Breast epithelium (tissue), 4 donors: ENCODE data around the gene TNPO1. TPM values are rescaled to one million over a fixed set of nuclear protein-coding genes. Genes with fewer than 3 reads are reported as not detected.

ENCODE experiments used
- DNase-seq, 2 donors: peaks; one replicate each; pipeline ENCODE4 v3.0.0-alpha.2; 2019; ENCODE audit warnings: low spot score in 2 of 2
- H3K27ac ChIP-seq, 2 donors: fragments of 200-600 bp; sonication (generic) in 1 of 2; one replicate each; pipeline ENCODE4 v1.5.1; 2016 to 2019; ENCODE audit warnings: mild to moderate bottlenecking in 1 of 2
- H3K27me3 ChIP-seq, 2 donors: fragments of 200-600 bp; sonication (generic) in 1 of 2; one replicate each; pipeline versions ENCODE4 v1.5.1 to v1.6.0; 2017 to 2019; ENCODE audit warnings: control low read depth in 1 of 2, mild to moderate bottlenecking in 1 of 2
- H3K36me3 ChIP-seq: fragments of 200-600 bp; one replicate; pipeline ENCODE4 v1.5.1; 2019
- H3K4me1 ChIP-seq, 2 donors: fragments of 200-600 bp; sonication (generic); one replicate each; pipeline ENCODE4 v1.5.1; 2016 to 2019; ENCODE audit warnings: control low read depth in 1 of 2
- H3K4me3 ChIP-seq, 3 donors: fragments of 200-600 bp; sonication (generic); 1 replicate in 2 of 3; 2 replicates in 1 of 3; pipeline ENCODE4 v1.5.1; 2016 to 2019; ENCODE audit warnings: mild to moderate bottlenecking in 3 of 3, moderate library complexity in 2 of 3
- H3K9me3 ChIP-seq, 2 donors: fragments of 200-600 bp; sonication (generic) in 1 of 2; one replicate each; pipeline ENCODE4 v1.5.1; 2016 to 2019; ENCODE audit warnings: control low read depth in 1 of 2
- POLR2A ChIP-seq: fragments of 450-650 bp; IDR thresholded peaks from one replicate; pipeline ENCODE4 v1.6.1; 2016; ENCODE audit warnings: antibody characterized with exemption, mild to moderate bottlenecking, moderate library complexity
- POLR2AphosphoS5 ChIP-seq, 3 donors: sonication (generic); formaldehyde crosslinking; IDR thresholded peaks; one replicate each; pipeline ENCODE4 v1.6.1; 2017; ENCODE audit warnings: antibody characterized with exemption in 3 of 3
- intact Hi-C: fragments of 100-400 bp; cut with DNase I; formaldehyde crosslinking; loops from one replicate; pipeline ENCODE4 v1.15.1; 2023; ENCODE audit warnings: low total_unique reads
- total RNA-seq, 3 donors: library from RNA; depleted of rRNA; stranded (reverse); fragments of >200 nt; gene quantifications; one replicate each; pipeline ENCODE4 v1.1.0, GENCODE V29; 2016
- TF ChIP-seq, protein P1 (sequence below), 3 donors: fragments of 450-650 bp; IDR thresholded peaks; one replicate each; pipeline ENCODE4 v1.5.1; 2016 to 2017; ENCODE audit warnings: antibody characterized with exemption in 3 of 3, mild to moderate bottlenecking in 3 of 3, moderate library complexity in 3 of 3

TNPO1 gene
- total RNA-seq, 3 donors from 2014 or later, result 87.5 to 105 (median 87.8) TPM

DNA sequence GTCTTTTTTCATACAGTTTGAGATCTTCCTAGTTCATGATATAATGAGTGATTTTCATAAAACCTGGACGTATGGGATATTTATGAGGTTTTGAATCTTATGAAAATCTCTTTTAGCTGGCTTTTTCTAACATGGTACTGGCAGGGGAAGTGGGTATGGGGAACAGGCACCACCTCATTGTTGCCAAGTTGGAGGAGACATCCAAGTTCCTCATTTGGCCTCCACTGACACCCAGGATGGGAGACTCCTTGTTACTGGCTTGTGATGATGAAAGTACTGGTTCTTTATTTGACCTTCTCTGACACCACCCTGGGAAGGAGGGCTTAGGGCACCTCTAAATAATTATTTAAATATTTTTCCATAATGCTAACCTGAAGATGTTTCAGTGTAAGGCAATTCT lies 4.0 kb upstream of the TNPO1 start:
- H3K4me3 ChIP-seq, result no peak overlapping the region
- no peaks in the 10 kb centered on the region for H3K27me3 ChIP-seq
- intact Hi-C loops, result no loop called here
- DNase-seq, result no peak
- H3K27ac ChIP-seq, result no peak overlapping the region
- no peaks in the 10 kb centered on the region for H3K4me1 ChIP-seq
- TF ChIP-seq POLR2A, result no peak
- TF ChIP-seq, protein P1, sequence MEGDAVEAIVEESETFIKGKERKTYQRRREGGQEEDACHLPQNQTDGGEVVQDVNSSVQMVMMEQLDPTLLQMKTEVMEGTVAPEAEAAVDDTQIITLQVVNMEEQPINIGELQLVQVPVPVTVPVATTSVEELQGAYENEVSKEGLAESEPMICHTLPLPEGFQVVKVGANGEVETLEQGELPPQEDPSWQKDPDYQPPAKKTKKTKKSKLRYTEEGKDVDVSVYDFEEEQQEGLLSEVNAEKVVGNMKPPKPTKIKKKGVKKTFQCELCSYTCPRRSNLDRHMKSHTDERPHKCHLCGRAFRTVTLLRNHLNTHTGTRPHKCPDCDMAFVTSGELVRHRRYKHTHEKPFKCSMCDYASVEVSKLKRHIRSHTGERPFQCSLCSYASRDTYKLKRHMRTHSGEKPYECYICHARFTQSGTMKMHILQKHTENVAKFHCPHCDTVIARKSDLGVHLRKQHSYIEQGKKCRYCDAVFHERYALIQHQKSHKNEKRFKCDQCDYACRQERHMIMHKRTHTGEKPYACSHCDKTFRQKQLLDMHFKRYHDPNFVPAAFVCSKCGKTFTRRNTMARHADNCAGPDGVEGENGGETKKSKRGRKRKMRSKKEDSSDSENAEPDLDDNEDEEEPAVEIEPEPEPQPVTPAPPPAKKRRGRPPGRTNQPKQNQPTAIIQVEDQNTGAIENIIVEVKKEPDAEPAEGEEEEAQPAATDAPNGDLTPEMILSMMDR (IDR thresholded peaks at IDR 0.05), result no peak
- TF ChIP-seq POLR2AphosphoS5 (IDR thresholded peaks at IDR 0.05), result no peak
- H3K36me3 ChIP-seq, result no peaks in the 10 kb centered on the region
- peaks cover 0 to 8% of the 10 kb centered on the region in 2 donors for H3K9me3 ChIP-seq

DNA sequence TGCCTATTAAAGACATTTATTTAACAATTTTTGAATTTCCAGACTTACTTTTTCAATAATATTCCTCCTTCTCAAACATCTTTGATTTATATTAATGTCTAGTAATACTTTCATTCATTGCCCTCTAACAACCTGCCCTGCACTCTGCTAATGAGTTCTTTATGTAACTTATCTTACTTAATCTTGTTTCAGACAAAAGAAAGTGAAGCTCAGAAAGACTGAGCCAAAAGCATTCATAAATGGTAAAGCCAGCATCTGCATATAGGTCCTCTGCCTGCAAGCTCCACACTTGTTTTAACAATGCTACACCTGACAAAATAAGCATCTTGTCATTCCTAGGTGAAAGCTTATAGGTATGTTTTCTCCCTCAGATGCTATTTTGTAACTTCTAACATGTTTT lies 2.4 kb upstream of the TNPO1 start:
- TF ChIP-seq, protein P1 (IDR thresholded peaks at IDR 0.05), result no peak
- TF ChIP-seq POLR2AphosphoS5 (IDR thresholded peaks at IDR 0.05) (no peak), POLR2A (no peak)
- H3K9me3 ChIP-seq, result peaks cover 0 to 1% of the 10 kb centered on the region in 2 donors
- H3K27me3 ChIP-seq, result no peaks in the 10 kb centered on the region
- H3K4me1 ChIP-seq, result peaks cover 0 to 10% of the 10 kb centered on the region in 2 donors
- intact Hi-C loops, result no loop called here
- no peak overlapping the region for H3K4me3 ChIP-seq
- no peak overlapping the region for H3K27ac ChIP-seq
- DNase-seq, result no peak
- H3K36me3 ChIP-seq, result no peaks in the 10 kb centered on the region

DNA sequence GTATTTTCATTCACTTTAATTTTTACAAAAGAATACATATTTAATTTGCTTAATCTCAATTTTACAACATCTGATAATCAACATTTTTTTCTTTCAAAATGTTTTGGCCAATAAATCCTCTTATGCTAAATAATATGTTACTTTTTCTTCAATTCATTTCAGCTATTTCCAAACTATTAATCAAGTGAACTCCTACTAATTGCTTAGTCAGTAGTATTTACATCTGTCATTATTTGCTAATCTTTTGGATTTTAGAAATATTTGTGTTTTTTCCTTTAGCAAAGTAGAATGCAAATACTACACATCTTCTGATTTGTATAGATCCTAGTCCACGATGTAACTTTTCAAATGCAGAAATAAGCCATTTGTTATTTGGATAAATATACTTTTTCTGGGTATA lies 1.6 kb upstream of the TNPO1 start:
- no peaks in the 10 kb centered on the region for H3K9me3 ChIP-seq
- no peak for DNase-seq
- no peak overlapping the region for H3K27ac ChIP-seq
- no peak overlapping the region for H3K4me3 ChIP-seq
- TF ChIP-seq POLR2A (no peak), POLR2AphosphoS5 (IDR thresholded peaks at IDR 0.05) (no peak)
- TF ChIP-seq, protein P1 (IDR thresholded peaks at IDR 0.05), result no peak
- peaks cover 0 to 10% of the 10 kb centered on the region in 2 donors for H3K4me1 ChIP-seq
- no peaks in the 10 kb centered on the region for H3K36me3 ChIP-seq
- H3K27me3 ChIP-seq, result no peaks in the 10 kb centered on the region
- intact Hi-C loops, result no loop called here

DNA sequence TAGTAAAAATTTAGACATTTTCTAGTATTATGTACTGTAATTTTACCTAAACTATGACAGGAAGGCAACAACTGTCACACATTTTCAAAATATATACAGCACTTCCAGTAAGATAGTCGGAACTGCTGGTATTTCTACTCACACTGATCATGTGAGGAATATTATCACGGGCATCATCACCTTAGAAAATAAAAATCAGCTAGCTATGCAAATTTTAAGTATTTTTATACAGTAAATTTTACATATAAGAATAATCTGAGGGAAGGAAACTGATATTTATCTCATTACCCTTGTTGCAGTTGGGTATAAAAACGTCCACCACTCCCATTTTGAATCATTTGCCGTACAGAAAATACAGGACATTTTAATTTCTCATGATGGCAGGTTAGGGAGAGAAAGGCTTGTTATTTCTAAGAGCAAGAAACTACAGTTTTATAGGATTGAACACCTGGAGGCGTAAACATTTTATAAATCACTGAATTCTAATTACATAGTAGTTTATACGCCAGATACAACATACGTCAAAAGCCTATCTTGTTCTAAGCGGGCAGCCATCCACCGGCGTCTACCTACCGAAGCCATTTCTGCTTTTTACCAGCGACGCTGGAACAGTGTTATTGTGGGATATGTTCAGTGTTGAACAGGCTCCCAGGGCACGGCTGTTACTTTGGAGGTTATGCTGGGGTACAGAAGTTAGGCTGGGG lies 729 bp upstream of the TNPO1 start:
- no peaks in the 10 kb centered on the region for H3K36me3 ChIP-seq
- intact Hi-C loops, result no loop called here
- no peak for DNase-seq
- TF ChIP-seq POLR2A (no peak), POLR2AphosphoS5 (IDR thresholded peaks at IDR 0.05) (no peak)
- TF ChIP-seq, protein P1 (IDR thresholded peaks at IDR 0.05), result no peak
- peak overlapping the region; percentile 99 for H3K27ac ChIP-seq
- peak overlapping the region; percentile 72 to 97 (median 87) for H3K4me3 ChIP-seq
- no peaks in the 10 kb centered on the region for H3K9me3 ChIP-seq
- H3K27me3 ChIP-seq, result no peaks in the 10 kb centered on the region
- peaks cover 0 to 10% of the 10 kb centered on the region in 2 donors for H3K4me1 ChIP-seq

DNA sequence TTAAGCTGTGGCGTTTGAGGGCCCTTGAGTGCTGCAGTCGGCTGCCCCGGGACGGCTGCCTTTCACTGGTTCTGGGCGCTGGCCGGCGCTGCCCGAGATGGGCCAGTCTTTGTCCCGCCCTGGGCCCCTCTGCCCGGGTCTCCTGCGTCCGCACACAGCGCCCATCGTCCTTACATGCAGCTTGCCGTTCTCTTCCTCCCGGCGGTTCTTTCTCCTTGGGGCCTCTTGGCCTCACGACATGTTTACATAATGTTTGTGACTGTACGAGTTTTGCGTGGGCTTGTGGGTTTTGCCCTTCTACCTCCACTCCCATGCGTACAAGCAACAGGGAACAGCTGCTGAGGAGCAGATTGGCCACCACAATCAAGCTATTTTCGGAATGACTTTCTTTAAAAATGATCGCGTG lies 618 bp downstream of the TNPO1 start:
- peak overlapping the region; percentile 99 for H3K27ac ChIP-seq
- no peak for TF ChIP-seq POLR2AphosphoS5 (IDR thresholded peaks at IDR 0.05)
- no peaks in the 10 kb centered on the region for H3K27me3 ChIP-seq
- DNase-seq, result peak; percentile 35 to 57
- H3K9me3 ChIP-seq, result no peaks in the 10 kb centered on the region
- H3K36me3 ChIP-seq, result no peaks in the 10 kb centered on the region
- peak overlapping the region; percentile 72 to 97 (median 87) for H3K4me3 ChIP-seq
- intact Hi-C loops, result no loop called here
- H3K4me1 ChIP-seq, result peaks cover 0 to 10% of the 10 kb centered on the region in 2 donors
